Spleen (tissue), 7 donors: ENCODE data around the gene APBB1IP.

Experiments used
- POLR2AphosphoS5 ChIP-seq, 3 donors: sonication (generic); formaldehyde crosslinking; IDR thresholded peaks; one replicate each; pipeline ENCODE4 v1.5.1; 2017; ENCODE audit warnings: antibody characterized with exemption in 3 of 3
- TF ChIP-seq, protein P1 (sequence below), 11 experiments: fragments of 200-600 bp in 7 of 11; fragments of 450-650 bp in 4 of 11; sonication (generic) in 4 of 11; IDR thresholded peaks in 8 of 11; conservative IDR thresholded peaks in 3 of 11; 1 replicate in 7 of 11; 2 replicates in 4 of 11; pipeline versions ENCODE4 v1.4.0 to v1.8.0; 2016 to 2021; ENCODE audit warnings: antibody characterized with exemption in 11 of 11, inconsistent platforms in 4 of 11, mild to moderate bottlenecking in 1 of 11
- donor health status: DM: no; HTN: no; CAD: no; lungs with moderate emphysema.
- donor health status: DM: no; HTN: no; CAD: no.
- donor health status: DM: no; HTN: no; CAD: no.

DNA sequence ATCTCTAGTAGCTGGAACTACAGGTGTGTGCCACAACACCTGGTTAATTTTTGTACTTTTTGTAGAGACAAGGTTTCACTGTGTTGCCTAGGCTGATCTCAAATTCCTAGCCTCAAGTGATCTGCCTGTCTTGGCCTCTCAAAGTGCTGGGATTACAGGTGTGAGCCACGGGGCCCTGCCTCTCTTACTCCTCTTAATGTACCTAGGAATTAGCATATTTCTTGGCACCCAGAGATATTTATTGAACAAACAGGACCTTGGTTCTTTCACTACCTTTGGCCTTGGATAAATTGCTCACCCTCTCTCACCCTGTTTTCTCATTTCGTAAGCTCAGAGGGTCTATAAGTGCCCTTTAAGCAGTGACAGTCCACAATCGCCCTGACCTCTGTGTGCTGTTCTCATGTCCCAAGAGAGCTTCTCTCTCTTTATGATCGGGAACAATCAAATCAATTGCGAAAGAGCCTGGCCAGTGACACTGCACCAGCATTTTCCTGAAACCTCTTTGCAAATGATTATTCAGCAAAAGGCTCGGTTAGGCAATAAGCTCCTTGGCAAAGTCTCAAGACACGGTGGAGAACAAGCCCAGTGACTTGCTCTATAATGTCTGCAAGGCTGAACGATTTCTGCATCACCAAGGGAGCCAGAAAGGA lies 117.7 kb downstream of the APBB1IP start:
- TF ChIP-seq, protein P1, sequence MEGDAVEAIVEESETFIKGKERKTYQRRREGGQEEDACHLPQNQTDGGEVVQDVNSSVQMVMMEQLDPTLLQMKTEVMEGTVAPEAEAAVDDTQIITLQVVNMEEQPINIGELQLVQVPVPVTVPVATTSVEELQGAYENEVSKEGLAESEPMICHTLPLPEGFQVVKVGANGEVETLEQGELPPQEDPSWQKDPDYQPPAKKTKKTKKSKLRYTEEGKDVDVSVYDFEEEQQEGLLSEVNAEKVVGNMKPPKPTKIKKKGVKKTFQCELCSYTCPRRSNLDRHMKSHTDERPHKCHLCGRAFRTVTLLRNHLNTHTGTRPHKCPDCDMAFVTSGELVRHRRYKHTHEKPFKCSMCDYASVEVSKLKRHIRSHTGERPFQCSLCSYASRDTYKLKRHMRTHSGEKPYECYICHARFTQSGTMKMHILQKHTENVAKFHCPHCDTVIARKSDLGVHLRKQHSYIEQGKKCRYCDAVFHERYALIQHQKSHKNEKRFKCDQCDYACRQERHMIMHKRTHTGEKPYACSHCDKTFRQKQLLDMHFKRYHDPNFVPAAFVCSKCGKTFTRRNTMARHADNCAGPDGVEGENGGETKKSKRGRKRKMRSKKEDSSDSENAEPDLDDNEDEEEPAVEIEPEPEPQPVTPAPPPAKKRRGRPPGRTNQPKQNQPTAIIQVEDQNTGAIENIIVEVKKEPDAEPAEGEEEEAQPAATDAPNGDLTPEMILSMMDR (IDR thresholded peaks at IDR 0.05 in 8 of 11, conservative IDR thresholded peaks at IDR 0.05 in 3 of 11): peak in 1 of 11 experiments; percentile 4
- peak in 1 of 3 donors; percentile 89 for TF ChIP-seq POLR2AphosphoS5 (IDR thresholded peaks at IDR 0.05)
